ACC112 (cell line): ENCODE data around the gene TEX51.

Experiments used
- H2AFZ ChIP-seq: fragments of 200-600 bp; sonication (generic); one replicate; pipeline ENCODE4 v1.6.0; 2017; ENCODE audit warnings: antibody characterized with exemption, low read length; ENCODE audit not compliant: unreplicated experiment
- H3K27ac ChIP-seq: fragments of 200-600 bp; sonication (generic); 2 replicates; pipeline ENCODE4 v1.5.1; 2014; ENCODE audit warnings: low read depth, mild to moderate bottlenecking, antibody characterized with exemption, low read length, moderate library complexity
- H3K27me3 ChIP-seq: fragments of 200-600 bp; sonication (generic); 2 replicates; pipeline ENCODE4 v1.6.1; 2014; ENCODE audit warnings: mild to moderate bottlenecking, antibody characterized with exemption, low read length, moderate library complexity, mixed read lengths; ENCODE audit not compliant: insufficient read depth
- H3K36me3 ChIP-seq: fragments of 200-600 bp; sonication (generic); 2 replicates; pipeline ENCODE4 v1.6.1; 2016; ENCODE audit warnings: mild to moderate bottlenecking, antibody characterized with exemption, low read length, moderate library complexity, mixed read lengths; ENCODE audit not compliant: insufficient read depth
- H3K4me1 ChIP-seq: fragments of 200-600 bp; sonication (generic); one replicate; pipeline ENCODE4 v1.6.1; 2016; ENCODE audit warnings: low read length, mixed read lengths; ENCODE audit not compliant: insufficient read depth, unreplicated experiment, control insufficient read depth
- H3K4me3 ChIP-seq: fragments of 200-600 bp; sonication (generic); 2 replicates; pipeline ENCODE4 v1.5.1; 2014; ENCODE audit warnings: mild to moderate bottlenecking, low read depth, low read length
- H3K79me2 ChIP-seq: fragments of 200-600 bp; sonication (generic); one replicate; pipeline ENCODE4 v1.6.0; 2016; ENCODE audit warnings: low read length; ENCODE audit not compliant: control insufficient read depth, unreplicated experiment, insufficient read depth

TEX51 gene

DNA sequence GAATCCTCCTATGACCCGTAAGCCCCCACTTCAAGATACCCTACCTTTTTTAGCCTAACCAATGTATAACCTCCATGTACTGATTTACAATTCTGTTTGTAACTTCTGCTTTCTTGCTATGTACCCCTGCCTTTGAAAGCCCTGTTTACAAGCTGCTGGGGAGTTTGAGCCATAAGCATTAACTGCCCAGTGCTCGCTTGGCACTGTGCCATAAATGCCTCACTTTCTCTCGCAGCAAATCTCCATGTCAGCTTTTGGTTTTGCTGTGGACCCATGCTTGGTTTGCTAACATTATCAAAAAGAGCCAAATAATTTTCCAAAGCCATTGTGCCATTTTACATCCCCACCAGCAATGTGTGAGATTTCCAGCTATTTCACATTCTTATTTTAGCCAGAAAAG, 51.8 kb downstream of the TEX51 start:
- Histone ChIP-seq H3K79me2 (no peaks in the 10 kb centered on the region), H3K27ac (no peak overlapping the region), H3K4me3 (no peak overlapping the region), H3K27me3 (peaks cover 81% of the 10 kb centered on the region), H3K36me3 (no peaks in the 10 kb centered on the region), H3K4me1 (no peaks in the 10 kb centered on the region), H2AFZ (no peak overlapping the region)
